ENCODE results near the gene CYP4B1.
"Not testable (repeated sequence)": the region's sequence is repeated elsewhere in the genome, so short reads cannot be mapped to it uniquely, and the experiment has no call there.

The CYP4B1 gene

DNA sequence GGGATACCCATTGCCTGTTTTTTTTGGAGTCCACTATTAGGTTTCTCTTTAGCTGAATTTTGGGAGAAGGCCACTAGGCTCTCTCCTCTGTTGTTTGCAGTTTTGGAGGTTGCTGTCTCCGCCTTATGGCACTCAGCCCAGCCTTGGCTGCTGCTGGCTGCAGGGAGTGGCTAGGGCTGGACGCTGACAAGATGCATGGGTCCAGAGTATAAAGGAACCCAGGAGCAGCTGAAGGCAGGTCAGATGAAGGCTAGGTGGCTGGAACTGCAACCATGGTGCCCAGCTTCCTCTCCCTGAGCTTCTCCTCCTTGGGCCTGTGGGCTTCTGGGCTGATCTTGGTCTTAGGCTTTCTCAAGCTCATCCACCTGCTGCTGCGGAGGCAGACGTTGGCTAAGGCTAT lies at the start of gene CYP4B1:
Gene CYP4B1 (plus strand): TSS at position 237 of the 400 bp plus-strand sequence. CDS start 36 bp downstream, at position 273.
- Mint-ChIP-seq H3K36me3 (ENCODE audit: low read depth) (no peaks in the 10 kb centered on the region), H3K27ac (no peak within 1 kb of the TSS), H3K9me3 (no peaks in the 10 kb centered on the region), H3K27me3 (peaks cover 40% of the 10 kb centered on the region), H3K4me3 (no peak within 1 kb of the TSS), H3K4me1 (ENCODE audit: low read depth) (no peaks in the 10 kb centered on the region)
- no peak for DNase-seq

DNA sequence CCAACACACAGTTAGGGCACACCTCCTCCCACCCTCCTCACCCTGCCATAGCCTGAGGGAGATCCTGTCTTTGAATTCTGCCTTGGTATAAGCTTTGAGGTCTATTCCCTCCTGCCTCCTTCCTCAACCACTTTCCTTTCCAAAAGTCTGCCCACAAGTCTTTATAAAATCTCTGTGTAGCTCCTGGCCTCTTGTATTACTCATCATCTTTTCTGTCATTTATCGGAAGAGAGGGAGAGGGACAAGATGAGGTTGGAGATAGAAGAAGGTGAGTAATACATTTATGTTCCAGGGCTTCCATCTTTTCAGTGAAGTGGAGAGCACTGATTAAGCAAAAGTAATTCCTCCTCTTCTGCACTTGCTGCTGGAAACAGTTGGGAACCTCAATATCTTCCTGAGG lies 49.4 kb upstream of the CYP4B1 start:
- no peak overlapping the region for H3K27ac Mint-ChIP-seq
- no peaks in the 10 kb centered on the region for H3K9me3 Mint-ChIP-seq
- H3K4me3 Mint-ChIP-seq, result no peak overlapping the region
- DNase-seq, result no peak
- no peaks in the 10 kb centered on the region for H3K4me1 Mint-ChIP-seq (ENCODE audit: low read depth)
- H3K36me3 Mint-ChIP-seq (ENCODE audit: low read depth), result no peaks in the 10 kb centered on the region
- peaks cover 48% of the 10 kb centered on the region for H3K27me3 Mint-ChIP-seq

DNA sequence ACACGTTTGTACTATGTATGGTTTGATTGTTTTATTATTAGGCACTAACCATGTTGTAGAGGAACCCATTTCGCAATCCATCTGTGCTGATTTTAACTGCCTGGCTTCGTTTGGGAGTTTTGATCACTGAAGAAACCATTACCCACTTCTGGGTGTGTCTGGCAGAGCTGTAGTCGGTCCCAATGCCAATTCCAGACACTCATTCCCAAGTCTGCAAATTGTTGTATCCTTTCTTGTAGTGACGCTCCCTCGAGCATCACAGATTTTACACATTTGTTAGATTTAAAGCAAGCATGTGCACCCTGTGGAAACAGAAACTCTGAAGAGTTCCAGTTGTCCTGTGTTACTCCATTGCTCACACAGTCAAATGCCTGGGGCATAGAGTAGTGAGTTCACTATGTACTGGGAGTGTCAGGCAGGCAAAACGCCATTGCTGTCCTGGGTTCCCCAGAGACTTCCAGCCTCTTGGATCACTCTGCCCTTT lies 48.9 kb upstream of the CYP4B1 start:
- peaks cover 53% of the 10 kb centered on the region for H3K27me3 Mint-ChIP-seq
- H3K4me1 Mint-ChIP-seq (ENCODE audit: low read depth), result no peaks in the 10 kb centered on the region
- H3K27ac Mint-ChIP-seq, result no peak overlapping the region
- no peak for DNase-seq
- H3K9me3 Mint-ChIP-seq, result no peaks in the 10 kb centered on the region
- no peaks in the 10 kb centered on the region for H3K36me3 Mint-ChIP-seq (ENCODE audit: low read depth)
- H3K4me3 Mint-ChIP-seq, result no peak overlapping the region

DNA sequence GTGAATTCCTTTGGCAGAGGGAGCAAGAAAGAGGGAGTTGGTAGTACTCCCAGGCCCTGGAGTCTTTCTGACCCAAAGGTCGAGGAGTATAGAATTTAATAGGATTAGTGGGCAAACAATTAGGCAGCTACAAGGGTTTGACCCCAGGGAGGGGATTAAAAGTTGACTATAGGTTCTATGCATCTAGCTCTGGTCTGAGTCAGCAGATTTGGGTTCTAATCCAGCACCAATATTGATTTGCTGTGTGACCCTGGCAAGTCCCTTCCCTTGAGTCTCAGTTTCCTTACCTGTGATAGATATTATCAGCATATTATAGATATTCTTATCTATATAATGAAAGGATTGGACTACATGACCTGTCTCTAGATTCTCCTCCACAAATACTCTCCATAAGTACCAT lies 44.9 kb upstream of the CYP4B1 start:
- no peaks in the 10 kb centered on the region for H3K4me1 Mint-ChIP-seq (ENCODE audit: low read depth)
- H3K4me3 Mint-ChIP-seq, result no peak overlapping the region
- H3K9me3 Mint-ChIP-seq, result no peaks in the 10 kb centered on the region
- DNase-seq, result no peak
- peaks cover 47% of the 10 kb centered on the region for H3K27me3 Mint-ChIP-seq
- H3K36me3 Mint-ChIP-seq (ENCODE audit: low read depth), result no peaks in the 10 kb centered on the region
- H3K27ac Mint-ChIP-seq, result no peak overlapping the region

DNA sequence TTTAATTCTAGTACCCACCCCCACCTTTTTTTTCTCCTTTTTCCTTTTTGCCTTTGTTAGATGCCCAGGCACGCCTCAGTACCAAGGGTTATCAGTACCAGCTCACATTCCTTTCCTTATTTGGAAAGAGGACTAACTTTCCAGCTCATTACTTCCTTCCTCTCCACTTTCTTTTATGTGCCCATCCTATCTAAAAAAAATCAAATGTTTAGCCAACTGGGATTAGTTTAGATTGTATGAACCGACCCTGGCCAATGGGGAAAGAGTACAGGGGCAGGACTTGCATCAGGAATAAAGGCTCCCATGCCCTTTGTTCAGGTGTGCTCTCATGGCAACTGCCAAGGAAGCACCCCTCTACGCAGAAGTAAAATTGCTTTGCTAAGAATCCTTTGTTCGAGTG lies 44.1 kb upstream of the CYP4B1 start:
- not testable (repeated sequence) for H3K9me3 Mint-ChIP-seq; H3K36me3 Mint-ChIP-seq (ENCODE audit: low read depth); H3K4me3 Mint-ChIP-seq; DNase-seq; H3K4me1 Mint-ChIP-seq (ENCODE audit: low read depth); H3K27ac Mint-ChIP-seq
- H3K27me3 Mint-ChIP-seq, result peaks cover 45% of the 10 kb centered on the region

DNA sequence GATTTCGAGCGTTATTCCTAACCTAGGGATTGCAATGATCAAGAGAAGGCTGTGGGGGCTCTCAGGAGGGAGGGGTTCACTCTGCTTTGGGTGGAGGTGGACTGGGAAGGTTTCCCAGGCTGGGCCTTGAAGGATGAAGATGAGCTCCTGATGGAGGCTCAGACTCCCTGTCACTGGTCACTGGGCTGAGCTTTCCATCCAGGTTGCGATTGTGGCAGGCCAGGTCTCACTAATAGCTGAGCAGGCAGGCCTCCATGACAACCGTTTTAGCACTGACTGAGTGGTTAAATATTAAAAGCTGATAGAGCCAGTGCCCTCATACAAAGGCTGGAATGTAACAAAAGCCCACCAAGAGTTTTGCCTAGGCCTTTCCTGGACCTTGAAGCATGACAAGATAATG lies 43.7 kb upstream of the CYP4B1 start:
- H3K36me3 Mint-ChIP-seq (ENCODE audit: low read depth), result no peaks in the 10 kb centered on the region
- H3K9me3 Mint-ChIP-seq, result no peaks in the 10 kb centered on the region
- no peaks in the 10 kb centered on the region for H3K4me1 Mint-ChIP-seq (ENCODE audit: low read depth)
- H3K4me3 Mint-ChIP-seq, result no peak overlapping the region
- no peak for DNase-seq
- H3K27ac Mint-ChIP-seq, result no peak overlapping the region
- peaks cover 45% of the 10 kb centered on the region for H3K27me3 Mint-ChIP-seq

DNA sequence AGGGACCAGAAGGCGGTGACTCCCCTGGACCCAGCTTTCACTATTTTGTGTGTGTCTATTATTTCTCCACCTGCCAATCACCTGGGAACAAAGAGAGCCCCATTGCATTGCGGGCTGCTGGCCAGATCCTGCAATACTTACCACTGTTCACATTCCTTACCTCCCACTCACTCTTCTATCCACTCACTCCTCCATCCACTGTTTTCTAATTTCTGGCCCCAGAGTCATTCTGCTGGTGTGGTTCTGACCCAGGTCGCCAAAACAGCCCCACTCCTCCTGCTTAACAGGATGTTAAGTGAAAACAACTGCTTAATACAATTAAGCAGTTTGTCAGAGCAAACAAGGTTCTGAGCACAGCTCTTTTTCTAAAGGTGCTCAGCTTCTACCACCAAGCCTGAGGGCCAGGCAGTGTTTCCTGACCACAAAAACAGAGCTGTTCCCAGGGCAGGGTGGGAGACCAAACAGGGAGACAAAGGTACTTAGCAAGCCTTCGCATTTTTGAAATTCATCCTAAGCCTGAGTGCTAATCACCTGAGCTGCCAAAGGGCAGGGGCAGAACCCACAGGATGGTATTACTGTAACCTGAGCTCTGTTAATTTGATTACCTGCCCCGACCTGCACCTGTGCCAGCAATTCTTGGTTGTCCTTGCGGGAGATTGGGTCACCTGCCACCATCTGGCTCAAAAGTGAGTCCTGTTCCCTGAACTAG lies 41.4 kb upstream of the CYP4B1 start:
- Mint-ChIP-seq H3K9me3 (no peaks in the 10 kb centered on the region), H3K36me3 (ENCODE audit: low read depth) (no peaks in the 10 kb centered on the region), H3K4me1 (ENCODE audit: low read depth) (no peaks in the 10 kb centered on the region), H3K27me3 (peaks cover 50% of the 10 kb centered on the region), H3K27ac (no peak overlapping the region), H3K4me3 (no peak overlapping the region)
- no peak for DNase-seq

DNA sequence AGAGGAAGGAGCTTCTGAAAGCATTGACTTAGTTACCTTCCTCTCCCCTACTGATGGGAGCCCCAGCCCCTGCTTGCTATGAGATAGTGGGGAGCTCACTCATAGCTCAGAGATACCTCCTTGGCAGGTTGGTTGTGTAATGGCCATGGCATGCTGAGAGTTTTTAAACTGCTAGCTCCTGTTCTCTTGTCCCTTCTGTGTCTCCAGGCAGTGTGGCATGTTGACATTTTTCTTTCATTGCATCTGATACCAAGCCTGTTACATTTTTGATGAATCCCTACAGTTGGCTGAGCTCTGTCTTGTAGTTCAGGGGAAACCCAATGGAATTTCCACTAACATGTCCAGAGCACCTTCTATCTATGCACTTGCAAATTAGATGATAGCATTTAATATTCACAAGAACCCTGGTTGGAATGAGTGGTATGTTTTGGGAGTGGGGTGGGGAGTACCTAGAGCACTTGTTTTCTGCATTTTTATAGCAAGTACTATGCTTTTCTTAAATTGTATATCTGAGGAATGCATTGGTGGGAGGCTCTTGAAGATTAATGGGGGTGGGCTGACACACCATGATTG lies 40.8 kb upstream of the CYP4B1 start:
- H3K27ac Mint-ChIP-seq, result no peak overlapping the region
- no peaks in the 10 kb centered on the region for H3K4me1 Mint-ChIP-seq (ENCODE audit: low read depth)
- H3K27me3 Mint-ChIP-seq, result peaks cover 51% of the 10 kb centered on the region
- no peaks in the 10 kb centered on the region for H3K9me3 Mint-ChIP-seq
- H3K36me3 Mint-ChIP-seq (ENCODE audit: low read depth), result no peaks in the 10 kb centered on the region
- H3K4me3 Mint-ChIP-seq, result no peak overlapping the region
- DNase-seq, result no peak

DNA sequence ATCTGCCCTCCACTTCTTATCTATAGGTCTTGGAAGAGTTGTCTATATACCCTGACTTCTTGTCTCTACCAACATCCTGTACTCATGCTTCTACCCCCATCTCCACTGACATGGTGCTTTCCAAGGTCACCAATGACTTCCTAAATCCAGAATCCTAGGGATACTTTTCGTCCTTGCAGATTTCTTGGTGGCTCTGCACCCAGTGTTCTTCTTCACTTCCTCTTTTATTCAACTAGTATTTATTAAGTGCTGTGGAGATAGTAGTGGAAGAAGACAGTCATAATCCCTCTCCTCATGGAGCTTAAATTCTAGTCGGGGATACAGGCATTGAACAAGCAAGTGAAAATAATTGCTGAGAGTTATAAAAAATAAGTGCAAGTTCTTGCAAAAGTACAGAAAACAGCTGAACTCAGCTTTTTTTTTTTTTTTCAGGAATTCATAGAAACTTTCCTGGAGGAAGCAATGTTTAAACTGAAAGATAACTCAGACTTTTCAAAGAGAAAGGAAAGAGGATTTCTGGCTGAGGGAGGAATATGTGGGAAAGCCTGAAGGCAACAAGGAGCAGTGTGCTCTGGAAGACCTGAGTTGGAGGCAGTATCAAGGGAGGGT lies 38.2 kb upstream of the CYP4B1 start:
- Mint-ChIP-seq H3K36me3 (ENCODE audit: low read depth) (no peaks in the 10 kb centered on the region), H3K4me3 (no peak overlapping the region), H3K4me1 (ENCODE audit: low read depth) (no peaks in the 10 kb centered on the region), H3K27me3 (peaks cover 55% of the 10 kb centered on the region), H3K9me3 (no peaks in the 10 kb centered on the region), H3K27ac (no peak overlapping the region)
- no peak for DNase-seq

DNA sequence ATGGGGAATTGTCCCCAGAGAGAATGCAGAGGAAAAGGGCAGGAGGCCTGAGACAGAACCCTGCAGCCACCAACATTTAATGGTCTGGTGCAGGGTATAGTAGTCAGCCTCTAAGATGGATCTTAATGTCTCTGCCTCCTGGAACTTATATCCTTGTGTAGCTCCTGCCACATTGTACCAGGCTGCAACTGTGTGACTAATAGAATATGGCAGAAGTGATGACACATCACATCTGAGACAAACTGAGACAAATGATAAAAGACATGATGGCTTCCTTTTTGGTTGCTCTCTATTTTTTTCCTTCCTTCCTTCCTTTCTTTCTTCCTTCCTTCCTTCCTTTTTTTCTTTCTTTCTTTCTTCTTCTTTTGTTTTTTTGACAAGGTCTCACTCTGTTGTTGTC lies 37.1 kb upstream of the CYP4B1 start:
- no peaks in the 10 kb centered on the region for H3K36me3 Mint-ChIP-seq (ENCODE audit: low read depth)
- H3K27me3 Mint-ChIP-seq, result peaks cover 55% of the 10 kb centered on the region
- no peaks in the 10 kb centered on the region for H3K9me3 Mint-ChIP-seq
- H3K4me3 Mint-ChIP-seq, result no peak overlapping the region
- H3K4me1 Mint-ChIP-seq (ENCODE audit: low read depth), result no peaks in the 10 kb centered on the region
- no peak overlapping the region for H3K27ac Mint-ChIP-seq
- DNase-seq, result no peak

DNA sequence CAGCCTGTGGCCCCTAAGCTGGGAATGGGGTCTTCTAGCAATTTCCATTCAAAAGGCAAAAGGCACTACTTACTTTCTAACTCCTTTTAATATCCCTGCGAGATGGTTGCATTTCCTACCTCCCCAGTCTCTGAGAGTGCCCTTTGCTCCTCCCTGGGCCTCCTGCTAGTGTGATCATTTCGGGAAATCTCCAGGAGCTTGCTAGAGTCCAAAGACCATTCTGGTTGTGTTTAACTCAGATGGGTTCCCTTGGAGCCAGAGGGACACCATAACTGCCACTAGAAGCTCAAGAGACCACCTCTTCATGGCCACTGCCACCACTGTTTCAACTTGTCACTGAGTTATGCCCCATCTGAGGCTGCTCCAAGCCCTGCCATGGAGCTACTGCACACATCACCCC lies 34.4 kb upstream of the CYP4B1 start:
- no peak for DNase-seq
- Mint-ChIP-seq H3K4me1 (ENCODE audit: low read depth) (no peaks in the 10 kb centered on the region), H3K27ac (no peak overlapping the region), H3K9me3 (peaks cover 2% of the 10 kb centered on the region), H3K36me3 (ENCODE audit: low read depth) (no peaks in the 10 kb centered on the region), H3K27me3 (peaks cover 63% of the 10 kb centered on the region), H3K4me3 (no peak overlapping the region)

DNA sequence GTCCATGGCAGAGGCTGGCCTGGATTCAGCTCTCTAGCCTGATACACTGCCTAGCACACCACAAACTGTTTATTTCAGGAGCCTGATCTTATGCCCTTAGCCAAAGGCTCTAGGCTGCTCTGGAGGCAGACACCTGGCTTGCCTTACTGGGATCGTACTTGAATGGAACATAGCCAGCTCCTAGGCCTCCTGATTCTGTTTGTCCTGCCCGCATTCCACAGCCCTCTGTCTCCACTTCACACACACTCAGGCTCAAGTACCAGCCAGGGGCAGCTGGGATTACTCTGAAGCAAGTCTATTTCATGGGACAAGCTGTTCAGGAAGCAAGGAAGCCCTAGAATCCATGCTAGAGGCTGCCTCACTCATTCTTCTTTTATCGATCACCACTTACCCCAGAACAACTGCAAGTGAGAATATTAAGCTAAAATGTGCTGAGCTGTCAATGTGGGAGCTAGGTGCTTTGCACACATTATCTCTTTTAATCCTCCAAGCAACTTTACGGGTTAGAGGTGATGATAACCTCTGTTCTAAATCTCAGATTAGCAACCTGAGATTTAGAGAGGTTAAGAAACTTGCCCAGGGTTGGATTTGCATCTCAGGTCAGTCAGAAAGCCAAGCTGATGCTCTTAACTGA lies 31.1 kb upstream of the CYP4B1 start:
- no peak for DNase-seq
- H3K9me3 Mint-ChIP-seq, result peaks cover 35% of the 10 kb centered on the region
- no peaks in the 10 kb centered on the region for H3K4me1 Mint-ChIP-seq (ENCODE audit: low read depth)
- H3K36me3 Mint-ChIP-seq (ENCODE audit: low read depth), result no peaks in the 10 kb centered on the region
- H3K27ac Mint-ChIP-seq, result no peak overlapping the region
- no peak overlapping the region for H3K4me3 Mint-ChIP-seq
- peaks cover 48% of the 10 kb centered on the region for H3K27me3 Mint-ChIP-seq

DNA sequence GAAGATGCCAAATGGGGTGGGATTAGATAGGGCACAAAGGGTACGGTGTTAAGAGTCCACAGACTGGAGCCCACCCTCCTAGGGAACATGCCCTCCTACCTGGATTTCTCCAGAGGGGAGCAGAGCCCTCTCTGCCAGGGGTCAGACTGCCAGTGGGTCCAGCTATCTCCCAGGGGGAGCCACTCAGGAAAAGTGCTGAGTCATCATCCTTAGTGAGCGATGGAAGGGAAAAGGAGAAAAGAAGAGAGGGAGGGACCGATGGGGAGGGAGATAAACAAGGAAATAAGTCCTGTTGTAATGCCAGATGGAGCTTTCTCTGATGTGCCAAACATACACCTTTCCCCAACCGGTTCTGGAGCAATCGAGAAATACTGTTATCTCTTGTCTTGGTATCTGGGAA lies 30.4 kb upstream of the CYP4B1 start:
- Mint-ChIP-seq H3K4me1 (ENCODE audit: low read depth) (no peaks in the 10 kb centered on the region), H3K36me3 (ENCODE audit: low read depth) (no peaks in the 10 kb centered on the region), H3K27ac (no peak overlapping the region), H3K27me3 (peaks cover 42% of the 10 kb centered on the region), H3K9me3 (peaks cover 38% of the 10 kb centered on the region), H3K4me3 (no peak overlapping the region)
- no peak for DNase-seq

DNA sequence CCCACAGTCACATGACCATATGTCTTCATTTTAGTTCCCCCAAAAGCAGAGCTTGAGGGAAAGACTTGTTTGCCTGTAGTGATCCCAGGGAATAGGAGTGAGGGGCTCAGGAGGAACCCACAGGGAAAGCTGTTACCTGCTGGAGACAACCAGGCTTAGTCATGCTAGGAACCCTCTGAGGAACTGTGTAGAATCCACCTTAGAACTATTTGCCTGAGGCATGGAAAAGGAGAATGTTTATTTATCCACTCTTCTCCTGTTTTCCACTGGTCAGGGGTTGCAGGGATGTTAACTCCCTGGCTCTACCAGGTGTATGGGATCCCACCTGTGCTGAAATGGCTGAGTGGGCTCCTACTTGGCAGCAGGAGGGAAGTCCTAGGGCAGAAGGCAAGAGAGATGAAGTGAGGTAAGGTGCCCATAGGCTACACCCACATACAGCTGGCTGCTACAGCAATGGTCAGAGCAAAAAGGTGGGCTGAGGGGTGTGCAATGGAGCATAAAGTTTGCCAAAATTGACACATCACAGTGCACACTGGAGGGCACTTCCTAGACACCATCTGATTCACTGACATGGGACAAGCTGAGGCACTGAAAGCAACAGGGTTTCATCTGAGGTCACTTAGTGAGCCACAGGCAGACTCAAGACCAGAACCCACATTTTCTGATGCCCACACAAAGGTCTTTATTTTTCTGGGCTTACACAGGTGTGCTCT lies 29.7 kb upstream of the CYP4B1 start:
- H3K4me3 Mint-ChIP-seq, result no peak overlapping the region
- peaks cover 40% of the 10 kb centered on the region for H3K9me3 Mint-ChIP-seq

More for the DNA sequence above, 29.7 kb upstream of the CYP4B1 start:
- Mint-ChIP-seq H3K4me1 (ENCODE audit: low read depth) (no peaks in the 10 kb centered on the region), H3K27me3 (peaks cover 34% of the 10 kb centered on the region), H3K27ac (no peak overlapping the region), H3K36me3 (ENCODE audit: low read depth) (no peaks in the 10 kb centered on the region)
- DNase-seq, result no peak

Measured in activated T-cell treated with anti-CD3 and anti-CD28 coated beads, Interleukin-2, amount 50 U/mL, for 24 hours (primary cell).